HG03521 (cell line): ENCODE data around the gene TMCO4.

ENCODE experiments used
- ATAC-seq: cut with Tn5 transposase; IDR thresholded peaks from one replicate; pipeline ENCODE4 v1.9.1; 2021; ENCODE audit warnings: mild to moderate bottlenecking, moderate library complexity; ENCODE audit not compliant: unreplicated experiment

The TMCO4 gene

DNA sequence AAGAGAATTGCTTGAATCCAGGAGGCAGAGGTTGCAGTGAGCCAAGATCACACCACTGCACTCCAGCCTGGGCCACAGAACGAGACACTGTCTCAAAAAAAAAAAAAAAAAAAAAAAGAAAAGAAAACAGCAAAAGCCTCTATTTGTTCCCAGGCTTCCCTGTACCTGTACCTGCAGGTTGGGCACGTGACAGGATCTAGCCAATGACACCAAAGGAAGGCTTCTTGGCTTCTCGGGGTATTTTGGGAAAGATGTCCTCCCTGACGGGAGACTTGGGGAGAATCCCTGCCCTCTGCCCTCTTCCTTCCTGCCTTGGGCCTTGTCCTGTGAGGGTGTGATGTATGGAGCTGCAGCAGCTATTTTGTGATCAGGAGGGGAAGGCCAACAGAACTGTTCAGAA is 22.8 kb downstream of the TMCO4 start:
- ATAC-seq, result no peak

DNA sequence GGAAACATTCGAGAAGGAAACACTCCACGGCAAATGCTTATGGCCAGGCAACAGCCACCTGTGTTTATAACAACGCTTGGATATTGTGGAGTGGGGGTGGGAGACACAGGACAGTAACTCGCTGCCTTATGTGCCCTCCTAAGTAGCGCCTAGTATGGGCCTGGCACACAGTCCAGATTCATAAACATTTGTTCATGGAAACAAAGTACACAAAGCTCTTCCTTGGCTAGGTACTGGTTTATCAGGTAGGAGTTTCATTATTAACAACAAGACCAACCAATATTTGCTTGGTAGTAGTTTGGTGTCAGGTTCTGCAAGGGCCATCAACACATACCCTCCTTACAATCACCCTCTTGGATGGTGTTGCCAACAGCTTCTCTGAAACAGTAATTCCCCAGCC is 23.4 kb downstream of the TMCO4 start:
- ATAC-seq, result no peak

GRCh38 chr1:19775831-19776230 is 23.9 kb downstream of the TMCO4 start:
- ATAC-seq, result no peak

- no peak for ATAC-seq
Measured at GRCh38 chr1:19775317-19775716, 24.4 kb downstream of the TMCO4 start.

DNA sequence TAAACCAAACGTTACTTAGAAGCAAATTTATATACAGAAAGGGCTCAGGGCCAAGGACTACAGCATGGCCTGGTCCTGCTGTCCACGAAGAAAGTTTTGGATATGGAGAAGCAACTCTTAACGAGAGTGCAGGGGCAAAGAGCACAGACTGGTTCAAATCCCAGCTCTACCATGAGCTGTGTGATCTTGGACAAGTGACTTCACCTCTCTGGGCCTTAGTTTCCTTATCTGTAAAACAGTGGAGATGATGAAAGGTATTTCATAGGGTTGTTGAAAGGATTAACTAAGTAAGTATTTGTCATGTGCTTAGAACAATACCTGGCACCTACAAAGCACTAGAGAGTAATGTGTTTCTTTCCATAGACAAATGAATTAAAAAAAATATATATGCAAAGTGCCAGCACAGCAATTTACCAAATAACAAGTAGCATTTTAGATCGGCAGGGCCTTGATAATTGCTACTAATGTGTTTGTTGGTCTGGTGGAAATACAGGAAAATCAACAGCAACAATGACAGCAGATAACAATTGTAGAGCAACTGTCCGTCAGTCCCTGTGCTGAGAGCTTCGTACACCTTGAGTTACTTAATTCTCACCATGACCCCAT is 25.4 kb downstream of the TMCO4 start:
- ATAC-seq, result no peak

GRCh38 chr1:19773485-19773884 is 26.2 kb downstream of the TMCO4 start:
- no peak for ATAC-seq

- ATAC-seq, result no peak
Measured at GRCh38 chr1:19772053-19772452, 27.7 kb downstream of the TMCO4 start.

GRCh38 chr1:19771350-19771749 is 28.4 kb downstream of the TMCO4 start:
- no peak for ATAC-seq

DNA sequence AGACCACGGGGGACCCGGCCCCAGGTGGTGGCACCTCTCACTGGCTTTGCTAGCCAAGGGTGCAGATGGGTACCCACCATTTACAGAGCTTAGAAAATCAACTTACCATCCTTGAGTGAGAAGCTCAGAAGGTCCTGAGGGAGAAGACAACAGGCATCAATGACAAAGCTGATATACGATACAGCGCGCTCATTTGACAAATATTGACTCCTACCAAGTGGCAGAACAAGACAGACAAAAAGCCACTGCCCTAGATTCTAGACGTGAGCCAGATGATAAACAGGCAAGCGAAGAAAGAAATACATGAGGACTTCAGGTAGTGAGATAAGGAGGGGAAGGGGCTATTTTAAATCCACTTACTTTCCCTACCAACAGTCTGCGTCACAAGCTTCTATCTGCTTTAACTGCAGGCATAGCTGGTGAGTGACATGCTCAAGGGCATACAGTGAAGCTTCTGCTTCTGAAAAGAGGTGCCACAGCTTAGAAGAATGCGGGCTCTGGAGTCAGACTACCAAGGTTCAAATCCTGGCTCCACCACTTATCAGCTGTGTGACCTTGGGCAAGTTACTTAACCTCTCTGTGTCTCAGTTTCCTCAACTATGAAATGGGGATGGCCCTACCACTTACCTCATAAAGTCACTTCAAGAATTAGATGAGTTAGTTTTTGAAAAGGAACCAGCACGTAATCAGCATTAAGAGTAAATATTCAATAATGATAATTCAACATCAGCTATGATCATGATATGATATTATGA is 29.1 kb downstream of the TMCO4 start:
- no peak for ATAC-seq

DNA sequence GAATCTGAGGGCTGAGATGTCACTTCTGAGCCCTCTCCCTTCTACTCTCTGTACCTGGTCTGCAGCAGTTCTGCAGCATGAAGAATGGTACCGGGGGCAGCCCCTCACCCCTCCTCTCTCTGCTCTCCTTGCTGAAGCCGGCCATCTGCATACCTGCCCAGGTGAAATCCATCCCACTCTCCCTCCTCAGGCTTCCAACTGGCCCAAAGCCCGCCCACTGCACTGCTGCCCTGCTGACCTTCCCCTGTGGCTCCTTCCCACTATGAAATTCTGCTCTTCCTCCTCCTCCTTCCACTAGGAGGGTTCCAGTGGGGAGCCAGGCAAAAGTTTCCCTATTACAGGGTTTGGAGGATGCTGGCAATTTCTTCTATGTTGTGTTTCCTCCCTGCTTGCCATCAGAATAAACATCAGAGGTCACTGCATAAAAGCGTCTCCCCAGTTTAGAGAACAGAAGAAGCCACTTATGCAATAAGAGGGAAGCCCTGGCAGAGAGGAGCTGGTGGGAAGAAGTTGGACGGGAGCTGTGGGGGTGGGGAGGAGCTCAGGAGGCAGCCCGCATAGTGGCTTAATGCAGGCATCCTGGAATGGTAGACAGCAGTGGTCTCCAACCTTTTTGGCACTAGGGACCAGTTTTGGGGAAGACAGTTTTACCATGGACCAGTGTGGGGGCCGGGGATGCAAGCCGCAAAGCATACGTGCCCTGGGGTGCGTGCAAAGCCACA is 30.3 kb downstream of the TMCO4 start:
- ATAC-seq, result no peak

- ATAC-seq, result no peak
Measured at GRCh38 chr1:19768353-19769210, 31.1 kb downstream of the TMCO4 start.

GRCh38 chr1:19765623-19766022 is 34.1 kb downstream of the TMCO4 start:
- ATAC-seq, result no peak

DNA sequence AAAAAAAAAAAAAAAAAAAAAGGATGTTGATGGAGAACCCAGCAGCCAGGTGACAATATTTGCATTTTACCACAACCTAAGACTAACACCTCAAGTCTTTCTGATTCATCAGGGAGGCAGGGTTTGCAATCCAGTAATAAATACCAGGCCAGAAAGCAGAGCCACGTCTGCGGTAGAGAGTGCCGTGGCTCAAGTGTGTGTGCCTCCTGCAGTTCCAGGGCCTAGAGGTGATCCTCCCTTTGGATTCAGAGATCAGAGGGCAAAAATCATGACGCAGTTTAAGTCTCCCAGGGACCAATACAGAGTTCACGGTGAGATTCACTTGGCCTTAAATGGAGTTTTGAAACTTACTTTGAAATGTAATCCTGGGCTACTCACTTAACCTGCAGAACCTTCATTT is 34.9 kb downstream of the TMCO4 start:
- ATAC-seq, result no peak

DNA sequence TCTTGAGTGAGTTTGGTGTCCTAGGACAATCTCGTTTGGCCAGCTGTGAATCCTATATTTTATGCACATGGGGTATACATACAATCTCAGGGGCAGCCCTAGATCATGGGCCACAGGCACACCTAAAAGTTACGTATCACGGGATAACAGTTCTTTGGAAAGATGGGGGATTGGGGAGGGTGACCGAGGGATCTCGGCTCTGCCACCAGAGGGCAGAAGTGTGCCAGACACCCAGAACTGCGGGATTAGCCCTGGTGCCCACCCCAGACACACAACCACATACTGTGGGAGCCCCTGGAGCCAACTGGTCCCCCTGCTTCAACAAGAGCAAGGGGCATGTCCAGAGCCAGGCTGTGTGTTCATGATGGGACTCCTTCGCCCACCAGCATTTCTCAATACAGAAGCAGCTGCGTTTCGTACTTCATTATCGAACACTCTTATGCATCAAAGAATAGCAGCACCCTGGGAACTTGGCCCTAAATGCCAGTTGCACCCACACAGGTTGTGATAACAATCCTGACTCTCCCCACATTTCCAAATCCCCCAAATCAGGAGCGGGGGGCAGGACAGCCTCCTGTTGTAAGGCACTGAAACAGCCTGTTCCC is 37.4 kb downstream of the TMCO4 start:
- ATAC-seq, result no peak

DNA sequence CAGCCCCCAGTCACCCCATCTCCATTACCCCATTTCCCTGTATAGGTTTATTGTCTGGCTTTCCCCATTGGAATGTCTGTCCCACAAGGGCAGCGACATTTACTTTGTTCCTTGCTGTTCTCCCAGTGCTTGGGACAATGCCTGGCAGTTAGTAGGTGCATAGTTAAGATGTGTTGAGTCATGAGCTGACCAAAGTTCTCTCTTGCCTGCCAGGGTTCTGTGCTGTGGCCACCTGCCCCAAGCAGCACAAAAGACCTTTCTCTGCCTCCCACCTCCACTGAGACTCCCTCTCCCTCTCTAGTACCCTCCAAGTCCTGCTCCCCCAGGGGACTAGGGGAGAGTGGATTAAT is 40.0 kb downstream of the TMCO4 start:
- ATAC-seq, result no peak

DNA sequence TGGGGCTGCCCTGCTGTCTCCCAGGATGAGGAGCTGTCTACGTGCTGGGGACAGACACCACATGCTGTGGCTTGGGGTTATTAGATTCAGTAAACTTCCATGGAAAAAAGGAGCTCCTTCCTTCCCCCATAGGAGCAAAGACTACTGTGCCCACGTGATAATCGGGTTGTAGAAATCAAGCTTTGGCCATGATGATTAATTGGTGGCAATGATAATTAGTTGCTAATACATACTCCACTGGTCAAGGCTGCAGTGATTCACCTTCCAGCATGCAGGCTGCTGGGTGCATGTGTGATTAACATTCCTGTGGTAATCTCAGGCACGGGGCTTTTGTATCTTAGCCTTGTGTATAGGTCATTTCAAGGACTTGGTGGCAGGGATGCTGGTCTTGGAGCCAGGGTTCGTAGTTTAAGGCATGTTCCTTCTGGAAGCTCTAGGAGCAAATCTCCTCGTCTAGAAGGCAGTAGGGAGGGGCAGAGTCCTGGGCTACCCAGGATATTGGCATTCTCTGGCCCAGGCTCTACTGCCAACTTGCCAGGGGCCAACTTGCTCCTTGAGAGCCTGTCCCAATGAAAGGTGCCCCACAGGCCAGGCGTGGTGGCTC is 41.4 kb downstream of the TMCO4 start:
- ATAC-seq, result no peak

DNA sequence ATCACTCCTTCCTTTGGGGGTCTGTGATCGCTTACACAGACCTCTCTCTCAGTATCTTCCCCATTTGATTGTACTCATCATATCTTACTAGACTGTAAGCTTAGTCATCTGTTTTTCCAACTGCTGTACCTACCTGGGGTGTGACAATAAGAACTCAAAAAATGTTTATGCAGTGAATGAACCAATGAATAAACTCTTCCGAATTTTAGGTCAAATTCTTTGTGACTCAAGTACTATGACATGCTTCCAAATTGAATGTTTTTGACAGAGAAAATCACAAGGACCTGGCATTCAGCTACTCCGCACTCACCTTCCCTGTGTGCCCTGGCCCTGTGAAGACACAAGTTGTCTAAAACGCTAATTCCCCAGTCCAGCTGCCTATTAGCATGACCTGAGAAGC is 42.1 kb downstream of the TMCO4 start:
- no peak for ATAC-seq

DNA sequence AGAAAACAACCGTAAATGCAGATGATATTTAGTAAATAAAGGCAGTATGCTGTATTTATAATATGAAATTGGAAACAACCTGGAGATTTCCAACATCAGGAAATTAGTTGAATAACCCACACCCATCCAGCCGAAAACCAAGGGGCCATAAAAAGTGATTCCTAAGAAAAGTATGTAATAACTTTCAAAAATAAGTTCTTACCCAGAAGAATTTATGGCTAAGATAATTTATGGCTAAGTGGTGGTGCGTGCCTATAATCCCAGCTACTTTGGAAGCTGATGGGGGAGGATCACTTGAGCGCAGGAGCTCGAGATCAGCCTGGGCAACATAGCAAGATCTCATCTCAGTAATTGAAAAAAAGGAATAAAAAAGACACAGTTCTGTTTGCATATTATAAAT is 43.2 kb downstream of the TMCO4 start:
- ATAC-seq, result no peak

GRCh38 chr1:19754482-19754881 is 45.2 kb downstream of the TMCO4 start:
- ATAC-seq, result no peak

DNA sequence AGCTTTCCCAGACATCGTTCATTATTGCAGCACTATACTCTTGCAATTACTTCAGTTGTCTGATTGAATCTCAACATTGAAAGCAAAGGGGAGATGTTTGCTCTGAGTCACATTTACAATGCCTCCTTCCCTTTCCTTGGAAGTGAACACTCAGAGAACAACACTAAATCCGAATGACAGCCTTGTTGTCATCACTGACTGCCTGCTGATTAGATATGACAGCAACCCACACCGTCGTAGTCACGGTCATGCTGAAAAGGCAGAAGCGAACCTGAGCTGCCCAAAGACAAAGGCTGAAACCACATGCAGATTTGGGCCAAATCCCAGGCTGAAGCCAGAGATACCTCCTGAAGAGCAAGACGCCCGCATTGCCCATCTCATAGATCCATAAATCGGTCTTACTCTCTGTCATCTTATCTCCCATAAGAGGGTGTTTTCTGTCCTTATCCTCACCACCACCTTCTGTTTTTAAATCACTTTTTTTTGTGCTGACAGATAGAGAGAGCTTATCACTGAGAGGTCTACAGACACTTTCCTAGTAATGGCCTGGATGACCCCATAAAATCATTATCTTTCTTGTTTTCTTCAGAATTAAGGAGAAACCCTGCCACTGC is 47.5 kb downstream of the TMCO4 start:
- no peak for ATAC-seq
